ENCODE results near the gene PHEX. TPM values are rescaled to one million over a fixed set of nuclear protein-coding genes. Genes with fewer than 3 reads are reported as not detected.

Gene PHEX
- total RNA-seq, 1 experiment from 2014 or later: 0.04 TPM

DNA sequence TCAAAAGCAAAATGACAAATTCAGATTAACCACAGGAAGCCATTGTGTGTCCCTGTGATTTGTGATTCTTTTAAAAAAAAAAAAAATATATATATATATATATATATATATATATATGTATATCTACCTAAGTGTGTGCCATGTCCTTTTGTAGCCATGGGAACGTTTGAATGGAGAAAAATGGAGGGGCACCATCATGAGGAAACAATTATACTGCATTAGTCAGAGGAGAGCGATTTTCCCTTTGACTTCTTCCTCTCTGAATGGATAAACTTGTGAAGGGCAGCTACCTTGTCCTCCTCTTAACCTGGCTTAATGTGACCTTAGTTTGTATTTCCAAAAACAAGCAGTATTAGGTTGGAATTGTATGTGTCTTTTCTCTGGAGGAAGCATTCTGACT lies 217.2 kb downstream of the PHEX start:
- POLR2A ChIA-PET: no interaction called here
- ATAC-seq (no peak), DNase-seq (ENCODE audit: low spot score) (no peak)
- H3K9me3 Mint-ChIP-seq: no peaks in the 10 kb centered on the region
- H3K27ac Mint-ChIP-seq: no peak overlapping the region
- no peak for TF ChIP-seq CBFB (CRISPR knock-in tag; IDR thresholded peaks at IDR 0.05; ENCODE audit: low read depth)
- no peak for TF ChIP-seq OVOL2 (CRISPR knock-in tag; IDR thresholded peaks at IDR 0.05; ENCODE audit: borderline replicate concordance)
- no peak for TF ChIP-seq ZNF263 (CRISPR knock-in tag; IDR thresholded peaks at IDR 0.05; ENCODE audit: low read depth)
- TF ChIP-seq, protein P1, sequence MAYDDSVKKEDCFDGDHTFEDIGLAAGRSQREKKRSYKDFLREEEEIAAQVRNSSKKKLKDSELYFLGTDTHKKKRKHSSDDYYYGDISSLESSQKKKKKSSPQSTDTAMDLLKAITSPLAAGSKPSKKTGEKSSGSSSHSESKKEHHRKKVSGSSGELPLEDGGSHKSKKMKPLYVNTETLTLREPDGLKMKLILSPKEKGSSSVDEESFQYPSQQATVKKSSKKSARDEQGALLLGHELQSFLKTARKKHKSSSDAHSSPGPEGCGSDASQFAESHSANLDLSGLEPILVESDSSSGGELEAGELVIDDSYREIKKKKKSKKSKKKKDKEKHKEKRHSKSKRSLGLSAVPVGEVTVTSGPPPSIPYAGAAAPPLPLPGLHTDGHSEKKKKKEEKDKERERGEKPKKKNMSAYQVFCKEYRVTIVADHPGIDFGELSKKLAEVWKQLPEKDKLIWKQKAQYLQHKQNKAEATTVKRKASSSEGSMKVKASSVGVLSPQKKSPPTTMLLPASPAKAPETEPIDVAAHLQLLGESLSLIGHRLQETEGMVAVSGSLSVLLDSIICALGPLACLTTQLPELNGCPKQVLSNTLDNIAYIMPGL (CRISPR knock-in tag; IDR thresholded peaks at IDR 0.05): no peak
- no peak for TF ChIP-seq HMGA2 (CRISPR knock-in tag; IDR thresholded peaks at IDR 0.05)
- TF ChIP-seq, protein P2, sequence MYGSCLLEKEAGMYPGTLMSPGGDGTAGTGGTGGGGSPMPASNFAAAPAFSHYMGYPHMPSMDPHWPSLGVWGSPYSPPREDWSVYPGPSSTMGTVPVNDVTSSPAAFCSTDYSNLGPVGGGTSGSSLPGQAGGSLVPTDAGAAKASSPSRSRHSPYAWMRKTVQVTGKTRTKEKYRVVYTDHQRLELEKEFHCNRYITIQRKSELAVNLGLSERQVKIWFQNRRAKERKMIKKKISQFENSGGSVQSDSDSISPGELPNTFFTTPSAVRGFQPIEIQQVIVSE (CRISPR knock-in tag; IDR thresholded peaks at IDR 0.05; ENCODE audit: borderline replicate concordance): no peak
- no peak for TF ChIP-seq FOXJ3 (CRISPR knock-in tag; IDR thresholded peaks at IDR 0.05; ENCODE audit: borderline replicate concordance)
- H3K4me3 Mint-ChIP-seq: no peak overlapping the region
- no peaks in the 10 kb centered on the region for H3K27me3 Mint-ChIP-seq (ENCODE audit: low read depth)
- no peaks in the 10 kb centered on the region for H3K36me3 Mint-ChIP-seq
- H3K4me1 Mint-ChIP-seq: no peaks in the 10 kb centered on the region
- CTCF ChIA-PET: no interaction called here

DNA sequence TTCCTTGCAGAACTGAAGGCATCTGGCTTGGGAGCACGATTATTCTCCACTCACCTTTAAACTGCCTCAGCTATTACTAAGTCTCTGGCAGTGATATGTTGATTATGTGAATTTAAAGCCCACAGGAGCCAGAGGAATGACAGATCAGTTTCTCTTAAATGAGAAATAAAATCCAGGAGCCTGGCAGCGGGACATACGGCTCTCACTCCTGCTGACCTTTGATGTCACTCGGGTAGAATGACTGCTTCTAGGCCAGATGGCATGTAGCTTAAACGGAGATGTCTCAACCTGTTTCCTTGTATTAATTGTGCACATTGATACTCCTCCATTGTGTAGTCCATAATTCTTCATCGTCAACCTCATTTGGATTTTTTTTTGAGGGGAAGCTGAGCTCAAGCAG lies 236.6 kb downstream of the PHEX start:
- Mint-ChIP-seq H3K36me3 (no peaks in the 10 kb centered on the region), H3K27ac (no peak overlapping the region), H3K4me3 (no peak overlapping the region), H3K9me3 (no peaks in the 10 kb centered on the region), H3K27me3 (ENCODE audit: low read depth) (no peaks in the 10 kb centered on the region), H3K4me1 (no peaks in the 10 kb centered on the region)
- ChIA-PET POLR2A (no interaction called here), CTCF (no interaction called here)
- DNase-seq (ENCODE audit: low spot score): no peak
- no peak for ATAC-seq
- TF ChIP-seq, protein P3, sequence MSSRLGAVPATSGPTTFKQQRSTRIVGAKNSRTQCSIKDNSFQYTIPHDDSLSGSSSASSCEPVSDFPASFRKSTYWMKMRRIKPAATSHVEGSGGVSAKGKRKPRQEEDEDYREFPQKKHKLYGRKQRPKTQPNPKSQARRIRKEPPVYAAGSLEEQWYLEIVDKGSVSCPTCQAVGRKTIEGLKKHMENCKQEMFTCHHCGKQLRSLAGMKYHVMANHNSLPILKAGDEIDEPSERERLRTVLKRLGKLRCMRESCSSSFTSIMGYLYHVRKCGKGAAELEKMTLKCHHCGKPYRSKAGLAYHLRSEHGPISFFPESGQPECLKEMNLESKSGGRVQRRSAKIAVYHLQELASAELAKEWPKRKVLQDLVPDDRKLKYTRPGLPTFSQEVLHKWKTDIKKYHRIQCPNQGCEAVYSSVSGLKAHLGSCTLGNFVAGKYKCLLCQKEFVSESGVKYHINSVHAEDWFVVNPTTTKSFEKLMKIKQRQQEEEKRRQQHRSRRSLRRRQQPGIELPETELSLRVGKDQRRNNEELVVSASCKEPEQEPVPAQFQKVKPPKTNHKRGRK (CRISPR knock-in tag; IDR thresholded peaks at IDR 0.05; ENCODE audit: borderline replicate concordance): no peak
- no peak for TF ChIP-seq JUN (CRISPR knock-in tag; IDR thresholded peaks at IDR 0.05)
- TF ChIP-seq, protein P4, sequence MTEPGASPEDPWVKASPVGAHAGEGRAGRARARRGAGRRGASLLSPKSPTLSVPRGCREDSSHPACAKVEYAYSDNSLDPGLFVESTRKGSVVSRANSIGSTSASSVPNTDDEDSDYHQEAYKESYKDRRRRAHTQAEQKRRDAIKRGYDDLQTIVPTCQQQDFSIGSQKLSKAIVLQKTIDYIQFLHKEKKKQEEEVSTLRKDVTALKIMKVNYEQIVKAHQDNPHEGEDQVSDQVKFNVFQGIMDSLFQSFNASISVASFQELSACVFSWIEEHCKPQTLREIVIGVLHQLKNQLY (CRISPR knock-in tag; IDR thresholded peaks at IDR 0.05): no peak
- no peak for TF ChIP-seq MYBL2 (CRISPR knock-in tag; IDR thresholded peaks at IDR 0.05)
- no peak for TF ChIP-seq CBFB (CRISPR knock-in tag; IDR thresholded peaks at IDR 0.05; ENCODE audit: low read depth)
- TF ChIP-seq, protein P5, sequence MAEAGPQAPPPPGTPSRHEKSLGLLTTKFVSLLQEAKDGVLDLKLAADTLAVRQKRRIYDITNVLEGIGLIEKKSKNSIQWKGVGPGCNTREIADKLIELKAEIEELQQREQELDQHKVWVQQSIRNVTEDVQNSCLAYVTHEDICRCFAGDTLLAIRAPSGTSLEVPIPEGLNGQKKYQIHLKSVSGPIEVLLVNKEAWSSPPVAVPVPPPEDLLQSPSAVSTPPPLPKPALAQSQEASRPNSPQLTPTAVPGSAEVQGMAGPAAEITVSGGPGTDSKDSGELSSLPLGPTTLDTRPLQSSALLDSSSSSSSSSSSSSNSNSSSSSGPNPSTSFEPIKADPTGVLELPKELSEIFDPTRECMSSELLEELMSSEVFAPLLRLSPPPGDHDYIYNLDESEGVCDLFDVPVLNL (CRISPR knock-in tag; IDR thresholded peaks at IDR 0.05; ENCODE audit: borderline replicate concordance, low read depth): no peak
- no peak for TF ChIP-seq IRF2 (CRISPR knock-in tag; IDR thresholded peaks at IDR 0.05; ENCODE audit: borderline replicate concordance, low read depth)
- TF ChIP-seq, protein P6, sequence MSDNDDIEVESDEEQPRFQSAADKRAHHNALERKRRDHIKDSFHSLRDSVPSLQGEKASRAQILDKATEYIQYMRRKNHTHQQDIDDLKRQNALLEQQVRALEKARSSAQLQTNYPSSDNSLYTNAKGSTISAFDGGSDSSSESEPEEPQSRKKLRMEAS (CRISPR knock-in tag; IDR thresholded peaks at IDR 0.05): no peak
- no peak for TF ChIP-seq NR1H2 (CRISPR knock-in tag; IDR thresholded peaks at IDR 0.05)
- TF ChIP-seq, protein P7, sequence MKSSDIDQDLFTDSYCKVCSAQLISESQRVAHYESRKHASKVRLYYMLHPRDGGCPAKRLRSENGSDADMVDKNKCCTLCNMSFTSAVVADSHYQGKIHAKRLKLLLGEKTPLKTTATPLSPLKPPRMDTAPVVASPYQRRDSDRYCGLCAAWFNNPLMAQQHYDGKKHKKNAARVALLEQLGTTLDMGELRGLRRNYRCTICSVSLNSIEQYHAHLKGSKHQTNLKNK (CRISPR knock-in tag; IDR thresholded peaks at IDR 0.05): no peak
- TF ChIP-seq, protein P8, sequence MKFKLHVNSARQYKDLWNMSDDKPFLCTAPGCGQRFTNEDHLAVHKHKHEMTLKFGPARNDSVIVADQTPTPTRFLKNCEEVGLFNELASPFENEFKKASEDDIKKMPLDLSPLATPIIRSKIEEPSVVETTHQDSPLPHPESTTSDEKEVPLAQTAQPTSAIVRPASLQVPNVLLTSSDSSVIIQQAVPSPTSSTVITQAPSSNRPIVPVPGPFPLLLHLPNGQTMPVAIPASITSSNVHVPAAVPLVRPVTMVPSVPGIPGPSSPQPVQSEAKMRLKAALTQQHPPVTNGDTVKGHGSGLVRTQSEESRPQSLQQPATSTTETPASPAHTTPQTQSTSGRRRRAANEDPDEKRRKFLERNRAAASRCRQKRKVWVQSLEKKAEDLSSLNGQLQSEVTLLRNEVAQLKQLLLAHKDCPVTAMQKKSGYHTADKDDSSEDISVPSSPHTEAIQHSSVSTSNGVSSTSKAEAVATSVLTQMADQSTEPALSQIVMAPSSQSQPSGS (CRISPR knock-in tag; IDR thresholded peaks at IDR 0.05; ENCODE audit: borderline replicate concordance, low read depth): no peak
- no peak for TF ChIP-seq GABPB1 (CRISPR knock-in tag; IDR thresholded peaks at IDR 0.05)
- no peak for TF ChIP-seq SMAD3 (CRISPR knock-in tag; IDR thresholded peaks at IDR 0.05; ENCODE audit: borderline replicate concordance)
